NCI-H345 (cell line): ENCODE data around the gene RPUSD3.
"Not testable (repeated sequence)": the region's sequence is repeated elsewhere in the genome, so short reads cannot be mapped to it uniquely, and the experiment has no call there.

Experiments used
- DNase-seq: peaks from one replicate; lab custom pipeline; 2025; lab: John Stamatoyannopoulos, UW

The RPUSD3 gene

GRCh38 chr3:9865125-9865637 is 21.4 kb upstream of the RPUSD3 start:
- DNase-seq, result not testable (repeated sequence)

DNA sequence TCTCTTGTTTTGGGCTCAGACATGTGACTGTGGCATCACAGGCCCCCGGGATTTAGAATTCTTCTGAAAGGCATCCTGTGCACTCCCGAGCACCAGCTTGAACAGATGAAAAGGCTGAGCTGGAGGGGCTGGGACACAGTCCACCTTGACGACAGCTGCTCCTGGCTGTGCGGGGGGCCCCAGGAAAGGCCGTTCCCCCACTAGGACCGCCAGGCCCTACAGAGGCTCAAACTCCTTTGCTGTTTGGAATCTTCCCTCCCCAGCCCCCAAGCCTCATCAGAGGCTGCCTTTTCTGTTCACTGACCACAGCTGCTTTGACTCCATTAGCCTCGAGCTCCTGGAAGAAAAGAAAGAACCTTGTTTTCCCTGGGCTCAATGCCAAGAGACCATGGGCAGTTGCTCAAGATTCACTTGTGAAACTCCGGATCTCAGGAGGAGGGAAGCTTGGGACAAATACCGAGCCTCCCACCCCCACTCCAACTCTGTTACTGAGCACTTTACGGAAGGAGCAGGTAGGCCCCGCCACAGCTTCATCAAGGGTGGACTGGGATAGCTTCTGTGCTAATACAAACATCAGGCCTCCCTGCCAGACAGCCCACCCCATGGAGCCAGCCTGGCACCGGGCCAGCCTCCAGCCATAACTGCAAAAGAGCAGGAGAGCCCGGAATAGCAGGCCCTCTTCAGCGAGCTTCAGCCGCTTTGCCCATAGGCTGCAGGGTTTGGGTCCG is 20.6 kb upstream of the RPUSD3 start:
- peak; percentile 70 for DNase-seq

GRCh38 chr3:9863058-9863772 is 19.4 kb upstream of the RPUSD3 start:
- DNase-seq, result no peak

- no peak for DNase-seq
Observed at GRCh38 chr3:9862391-9863057, 18.7 kb upstream of the RPUSD3 start.

DNA sequence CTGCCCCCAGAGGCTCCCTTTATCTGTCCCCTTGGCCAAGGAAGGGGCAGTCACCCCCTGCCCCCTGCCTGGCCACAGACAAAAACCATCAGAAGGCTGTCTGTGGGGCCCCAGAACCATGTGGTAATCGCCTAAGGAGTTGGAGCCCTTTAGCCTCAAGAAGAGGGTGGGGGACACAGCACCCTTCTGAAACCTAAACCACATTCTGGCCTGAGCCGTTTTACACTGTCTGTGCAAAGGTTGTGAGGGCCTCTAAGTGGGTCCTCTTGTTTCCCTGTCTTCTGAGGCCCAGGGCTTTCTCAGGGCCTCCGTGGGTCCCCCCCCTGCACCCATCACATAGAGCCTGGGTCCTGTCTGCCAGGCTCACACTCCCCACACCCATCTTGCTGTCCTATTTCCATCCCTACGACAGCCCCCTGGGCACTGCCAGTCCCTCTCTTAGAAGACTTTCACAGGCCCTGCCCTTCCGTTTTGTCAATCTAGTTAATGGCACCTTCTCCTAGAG is 17.9 kb upstream of the RPUSD3 start:
- DNase-seq, result no peak

DNA sequence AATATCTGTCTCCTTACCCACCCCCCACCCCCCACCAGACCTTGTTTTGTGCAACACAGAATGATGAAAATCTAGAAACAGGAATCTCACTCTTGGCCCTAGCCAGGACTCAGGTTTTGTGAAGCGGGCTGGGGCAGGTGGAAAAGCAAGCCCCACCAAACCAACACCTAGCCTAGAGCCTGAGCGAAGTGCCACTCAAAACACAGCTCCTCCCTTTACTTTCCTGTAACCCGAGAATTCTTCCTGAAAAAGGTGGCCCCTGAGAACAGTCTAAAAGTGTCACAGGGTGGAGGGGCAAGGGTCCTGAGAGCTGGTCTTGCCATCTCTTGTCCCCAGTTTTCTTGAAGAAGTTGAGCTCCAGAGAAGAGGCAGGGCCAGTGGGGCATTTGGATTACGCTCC is 17.4 kb upstream of the RPUSD3 start:
- DNase-seq, result no peak

- DNase-seq, result no peak
Observed at GRCh38 chr3:9859530-9860025, 15.8 kb upstream of the RPUSD3 start.

DNA sequence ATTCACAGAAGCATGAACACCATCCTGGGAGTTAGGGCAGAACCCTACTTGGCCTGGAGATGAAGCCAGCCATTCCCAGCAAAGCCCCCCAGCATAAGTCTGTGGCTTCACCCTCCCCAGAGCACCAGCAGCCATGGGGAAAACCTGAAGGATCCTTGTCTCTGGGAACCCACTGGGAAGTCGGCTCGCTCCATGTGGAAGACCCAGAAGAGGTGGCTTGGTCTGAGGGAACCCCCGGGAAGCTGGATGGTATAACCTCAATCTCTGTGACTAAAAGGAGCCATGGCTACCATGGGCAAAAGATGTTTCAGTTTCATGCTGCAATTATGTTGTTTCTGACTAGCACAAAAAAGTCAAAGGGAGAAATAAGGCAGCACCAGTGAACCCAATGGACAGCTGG is 11.8 kb upstream of the RPUSD3 start:
- DNase-seq, result no peak

- DNase-seq, result not testable (repeated sequence)
Observed at GRCh38 chr3:9854291-9854940, 10.6 kb upstream of the RPUSD3 start.

GRCh38 chr3:9852528-9852927 is 8.7 kb upstream of the RPUSD3 start:
- DNase-seq, result no peak

- not testable (repeated sequence) for DNase-seq
Observed at GRCh38 chr3:9851926-9852325, 8.1 kb upstream of the RPUSD3 start.

GRCh38 chr3:9851383-9851782 is 7.6 kb upstream of the RPUSD3 start:
- DNase-seq, result not testable (repeated sequence)

GRCh38 chr3:9848860-9849259 is 5.1 kb upstream of the RPUSD3 start:
- not testable (repeated sequence) for DNase-seq

- not testable (repeated sequence) for DNase-seq
Observed at GRCh38 chr3:9847870-9848269, 4.1 kb upstream of the RPUSD3 start.

- no peak for DNase-seq
Observed at GRCh38 chr3:9846931-9847488, 3.2 kb upstream of the RPUSD3 start.

- no peak for DNase-seq
Observed at GRCh38 chr3:9846231-9846630, 2.4 kb upstream of the RPUSD3 start.

GRCh38 chr3:9841015-9841414 is 2.8 kb downstream of the RPUSD3 start:
- DNase-seq, result no peak

- no peak for DNase-seq
Observed at GRCh38 chr3:9838856-9839255, 5.0 kb downstream of the RPUSD3 start.

- DNase-seq, result no peak
Observed at GRCh38 chr3:9837701-9838582, 5.9 kb downstream of the RPUSD3 start.
